MG63 (cell line): ENCODE measurements around the gene OR4D1. TPM values are rescaled to one million over a fixed set of nuclear protein-coding genes. Genes with fewer than 3 reads are reported as not detected.
A peak's percentile ranks its signal among the peaks of the same experiment; 100 is the strongest.

Source experiments
- DNase-seq: peaks from one replicate; pipeline ENCODE4 v3.0.0-alpha.2; 2020
- H3K27me3 ChIP-seq: fragments of 250-450 bp; sonication (Bioruptor Pico); 2 replicates; pipeline ENCODE4 v1.5.1; 2020; ENCODE audit warnings: mild to moderate bottlenecking, moderate library complexity
- H3K36me3 ChIP-seq: fragments of 250-450 bp; sonication (Bioruptor Pico); 2 replicates; pipeline ENCODE4 v1.5.1; 2020; ENCODE audit warnings: mild to moderate bottlenecking, moderate library complexity
- H3K4me3 ChIP-seq: fragments of 250-450 bp; sonication (Bioruptor Pico); 2 replicates; pipeline ENCODE4 v1.5.1; 2020; ENCODE audit warnings: mild to moderate bottlenecking, moderate library complexity
- H3K9me3 ChIP-seq: fragments of 250-450 bp; sonication (Bioruptor Pico); 2 replicates; pipeline ENCODE4 v1.5.1; 2020; ENCODE audit warnings: mild to moderate bottlenecking, moderate library complexity
- total RNA-seq: library from RNA; depleted of rRNA; stranded (reverse); fragments of >200 nt; shearing (Covaris generic); gene quantifications from 2 replicates; pipeline ENCODE4 v1.2.3, GENCODE V29; 2014; ENCODE audit warnings: low replicate concordance

The OR4D1 gene
- total RNA-seq, 1 experiment from 2014 or later, result not detected

DNA sequence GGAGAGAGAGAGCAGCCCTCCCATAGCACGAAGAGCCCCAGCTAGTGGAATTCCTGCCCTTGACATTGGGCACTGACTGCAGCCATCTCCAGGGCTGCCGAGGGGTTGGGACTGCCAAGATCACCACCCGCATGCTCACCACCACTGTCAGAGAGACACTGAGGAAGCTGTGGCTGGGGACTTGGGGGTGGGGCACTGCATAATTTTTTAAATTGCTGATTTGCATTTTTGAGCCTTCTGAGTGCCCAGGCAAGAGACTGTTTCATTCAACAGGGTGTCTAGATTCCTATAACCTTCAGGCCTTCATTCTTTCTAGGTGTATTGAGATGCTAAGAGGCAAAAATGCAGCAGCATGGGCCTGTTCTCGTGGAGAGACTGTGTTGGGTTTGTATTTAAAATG lies 35.3 kb downstream of the OR4D1 start:
- Histone ChIP-seq H3K36me3 (no peaks in the 10 kb centered on the region), H3K9me3 (no peaks in the 10 kb centered on the region), H3K4me3 (no peak overlapping the region), H3K27me3 (no peaks in the 10 kb centered on the region)
- no peak for DNase-seq

- Histone ChIP-seq H3K4me3 (no peak overlapping the region), H3K27me3 (no peaks in the 10 kb centered on the region), H3K36me3 (no peaks in the 10 kb centered on the region), H3K9me3 (no peaks in the 10 kb centered on the region)
- DNase-seq, result peak; percentile 64
Measured at GRCh38 chr17:58184308-58184985, 36.3 kb downstream of the OR4D1 start.

GRCh38 chr17:58184986-58185761 lies 37.0 kb downstream of the OR4D1 start:
- H3K9me3 ChIP-seq, result no peaks in the 10 kb centered on the region
- H3K36me3 ChIP-seq, result no peaks in the 10 kb centered on the region
- H3K27me3 ChIP-seq, result no peaks in the 10 kb centered on the region
- H3K4me3 ChIP-seq, result no peak overlapping the region
- DNase-seq, result no peak

DNA sequence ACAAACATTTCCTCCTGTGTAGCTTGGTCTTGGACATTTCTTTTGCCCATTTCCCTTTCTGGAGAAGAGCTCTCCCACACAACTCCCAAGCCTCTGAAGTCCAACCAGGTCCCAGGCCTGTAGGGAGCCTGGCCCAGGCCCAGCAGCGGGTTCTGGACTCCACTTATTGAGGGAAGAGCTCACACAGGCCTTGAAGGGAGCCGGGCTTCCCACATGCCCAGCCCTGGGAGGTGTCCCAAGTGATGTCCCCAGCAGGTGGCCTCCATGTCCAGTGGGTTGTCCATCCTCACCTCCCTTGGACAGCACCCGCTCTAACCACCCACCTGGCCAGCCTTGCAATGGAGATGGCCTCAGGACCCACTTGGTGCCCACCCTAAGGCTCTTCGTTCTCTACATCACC lies 38.4 kb downstream of the OR4D1 start:
- H3K36me3 ChIP-seq, result no peaks in the 10 kb centered on the region
- H3K9me3 ChIP-seq, result no peaks in the 10 kb centered on the region
- no peak for DNase-seq
- no peak overlapping the region for H3K4me3 ChIP-seq
- H3K27me3 ChIP-seq, result no peaks in the 10 kb centered on the region

GRCh38 chr17:58187063-58187462 lies 38.9 kb downstream of the OR4D1 start:
- no peak for DNase-seq
- Histone ChIP-seq H3K36me3 (no peaks in the 10 kb centered on the region), H3K4me3 (no peak overlapping the region), H3K9me3 (no peaks in the 10 kb centered on the region), H3K27me3 (no peaks in the 10 kb centered on the region)

DNA sequence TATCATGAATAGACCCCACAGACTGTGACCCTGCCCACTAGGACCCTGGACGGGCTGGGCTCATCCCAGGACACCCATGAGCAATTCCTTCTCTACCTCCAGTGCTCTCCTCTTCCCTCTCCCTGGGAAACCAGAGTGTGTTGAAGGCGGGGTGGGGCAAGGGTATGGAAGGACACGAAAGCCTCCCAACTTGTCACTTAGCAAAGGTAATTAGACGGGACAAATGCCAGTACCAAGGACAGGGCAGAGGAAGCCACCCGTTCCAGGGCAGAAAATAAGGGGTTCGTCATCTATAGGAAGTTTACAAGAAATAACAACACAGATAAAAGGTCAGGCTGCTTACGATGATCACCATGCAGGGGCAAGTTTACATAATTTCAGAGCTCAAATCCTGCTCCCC lies 39.5 kb downstream of the OR4D1 start:
- H3K9me3 ChIP-seq, result no peaks in the 10 kb centered on the region
- no peaks in the 10 kb centered on the region for H3K27me3 ChIP-seq
- H3K36me3 ChIP-seq, result no peaks in the 10 kb centered on the region
- H3K4me3 ChIP-seq, result no peak overlapping the region
- no peak for DNase-seq

GRCh38 chr17:58189436-58190146 lies 41.4 kb downstream of the OR4D1 start:
- Histone ChIP-seq H3K36me3 (no peaks in the 10 kb centered on the region), H3K4me3 (no peak overlapping the region), H3K9me3 (no peaks in the 10 kb centered on the region), H3K27me3 (no peaks in the 10 kb centered on the region; the same call in 1 of the 2 replicates)
- DNase-seq, result peak; percentile 92

- H3K9me3 ChIP-seq, result no peaks in the 10 kb centered on the region
- no peak overlapping the region for H3K4me3 ChIP-seq
- H3K36me3 ChIP-seq, result no peaks in the 10 kb centered on the region
- no peak for DNase-seq
- H3K27me3 ChIP-seq, result no peaks in the 10 kb centered on the region; the same call in 1 of the 2 replicates
Measured at GRCh38 chr17:58191241-58191896, 43.2 kb downstream of the OR4D1 start.

DNA sequence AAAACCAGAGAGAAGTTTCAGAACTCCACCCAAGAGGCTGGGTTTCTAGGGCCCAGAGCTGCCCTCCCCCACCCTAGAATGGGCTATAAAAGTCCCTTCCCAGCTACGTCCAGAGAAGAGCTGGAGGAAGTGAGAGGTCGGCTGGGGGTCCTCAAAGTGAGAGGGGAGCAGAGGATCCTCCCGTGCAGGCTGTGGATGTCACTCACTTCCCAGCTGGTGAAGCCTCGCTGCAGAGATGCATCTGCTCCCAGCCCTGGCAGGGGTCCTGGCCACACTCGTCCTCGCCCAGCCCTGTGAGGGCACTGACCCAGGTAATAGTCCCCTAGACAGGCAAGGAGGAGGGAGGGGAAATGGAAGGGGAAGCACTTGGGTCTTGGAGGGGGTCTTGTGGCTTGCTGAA lies 44.4 kb downstream of the OR4D1 start, which contains the start of gene EPX:
Gene EPX (plus strand): TSS at position 115 of the 400 bp plus-strand sequence. CDS start 121 bp downstream, at position 236.
- no peak for DNase-seq
- peaks cover 7% of the 10 kb centered on the region; the same call in 1 of the 2 replicates for H3K27me3 ChIP-seq
- no peak within 1 kb of the TSS for H3K4me3 ChIP-seq
- no peaks in the 10 kb centered on the region for H3K9me3 ChIP-seq
- H3K36me3 ChIP-seq, result no peaks in the 10 kb centered on the region

- DNase-seq, result no peak
- H3K27me3 ChIP-seq, result peaks cover 16% of the 10 kb centered on the region; the same call in 1 of the 2 replicates
- H3K9me3 ChIP-seq, result no peaks in the 10 kb centered on the region
- H3K4me3 ChIP-seq, result no peak overlapping the region
- no peaks in the 10 kb centered on the region for H3K36me3 ChIP-seq
Measured at GRCh38 chr17:58193641-58194255, 45.6 kb downstream of the OR4D1 start.

GRCh38 chr17:58195518-58196123 lies 47.4 kb downstream of the OR4D1 start:
- peaks cover 22% of the 10 kb centered on the region; the same call in 1 of the 2 replicates for H3K27me3 ChIP-seq
- no peak overlapping the region for H3K4me3 ChIP-seq
- DNase-seq, result no peak
- no peaks in the 10 kb centered on the region for H3K36me3 ChIP-seq
- H3K9me3 ChIP-seq, result no peaks in the 10 kb centered on the region

DNA sequence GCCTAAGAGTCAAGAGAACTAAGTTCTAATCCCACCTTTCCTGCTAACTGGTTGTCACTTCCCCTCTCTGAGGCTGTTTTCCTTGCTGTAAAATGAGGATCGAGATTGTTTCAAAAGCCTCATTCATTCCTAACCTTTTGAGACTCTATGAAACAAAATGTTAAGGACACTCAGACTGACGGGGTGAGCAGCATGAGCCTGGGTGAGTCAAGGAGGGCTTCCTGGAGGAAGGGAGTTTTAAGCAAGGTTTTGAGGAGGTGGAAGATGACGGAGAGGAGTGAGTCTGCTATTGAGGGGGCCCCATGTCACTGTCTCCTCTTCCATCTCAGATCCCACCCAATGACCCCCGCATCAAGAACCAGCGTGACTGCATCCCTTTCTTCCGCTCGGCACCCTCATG lies 48.4 kb downstream of the OR4D1 start:
- peaks cover 22% of the 10 kb centered on the region; the same call in 1 of the 2 replicates for H3K27me3 ChIP-seq
- no peaks in the 10 kb centered on the region for H3K9me3 ChIP-seq
- no peak overlapping the region for H3K4me3 ChIP-seq

GRCh38 chr17:58200024-58200633 lies 51.9 kb downstream of the OR4D1 start:
- H3K4me3 ChIP-seq, result no peak overlapping the region
- no peaks in the 10 kb centered on the region for H3K9me3 ChIP-seq
- DNase-seq, result peak; percentile 71
- H3K27me3 ChIP-seq, result peaks cover 22% of the 10 kb centered on the region; the same call in 1 of the 2 replicates
- no peaks in the 10 kb centered on the region for H3K36me3 ChIP-seq

More for the DNA sequence above, 48.4 kb downstream of the OR4D1 start:
- DNase-seq, result no peak
- H3K36me3 ChIP-seq, result no peaks in the 10 kb centered on the region

DNA sequence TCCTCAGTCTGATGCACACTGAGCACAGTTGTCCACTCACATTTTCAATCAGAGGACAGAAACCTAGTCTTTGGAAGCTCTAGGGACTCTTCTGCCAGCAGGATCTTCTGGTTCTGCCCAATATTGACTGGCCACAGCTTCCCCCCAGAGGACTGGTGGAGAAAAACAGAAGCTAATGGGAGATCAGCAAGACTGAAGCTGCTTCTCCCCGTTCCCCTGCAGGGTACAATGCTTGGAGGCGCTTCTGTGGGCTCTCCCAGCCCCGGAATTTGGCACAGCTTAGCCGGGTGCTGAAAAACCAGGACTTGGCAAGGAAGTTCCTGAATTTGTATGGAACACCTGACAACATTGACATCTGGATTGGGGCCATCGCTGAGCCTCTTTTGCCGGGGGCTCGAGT lies 54.7 kb downstream of the OR4D1 start:
- DNase-seq, result no peak
- H3K27me3 ChIP-seq, result peaks cover 14% of the 10 kb centered on the region; the same call in 1 of the 2 replicates
- 0 out of 2 replicates have a peak, but pooled peaks cover 3% of the 10 kb centered on the region for H3K36me3 ChIP-seq
- no peaks in the 10 kb centered on the region for H3K9me3 ChIP-seq
- no peak overlapping the region for H3K4me3 ChIP-seq

DNA sequence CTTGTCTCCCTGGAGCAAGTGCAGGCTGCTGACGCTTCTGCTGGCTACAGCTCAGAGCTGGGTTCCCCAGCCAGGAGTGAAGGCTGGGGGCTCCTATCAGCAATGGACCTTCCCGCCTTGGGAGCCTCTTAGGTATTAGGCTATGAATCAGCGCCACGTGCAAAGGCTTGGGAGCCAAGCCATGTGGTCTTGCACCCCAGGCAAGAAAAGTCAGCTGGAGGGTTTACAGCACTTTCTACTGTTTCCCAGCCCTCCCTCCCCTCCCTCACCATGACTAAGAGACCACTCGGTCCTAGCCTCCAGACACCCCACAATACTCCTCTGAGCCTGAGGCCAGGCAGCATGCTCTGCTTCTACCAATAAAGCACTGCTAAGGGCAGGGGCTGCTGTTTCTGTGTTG lies 56.6 kb downstream of the OR4D1 start:
- Histone ChIP-seq H3K36me3 (0 out of 2 replicates have a peak, but pooled peaks cover 3% of the 10 kb centered on the region), H3K9me3 (no peaks in the 10 kb centered on the region), H3K4me3 (no peak overlapping the region), H3K27me3 (no peaks in the 10 kb centered on the region; the same call in 1 of the 2 replicates)
- DNase-seq, result peak; percentile 25
